ENCODE measurements around the gene TARS1. TPM values are rescaled to one million over a fixed set of nuclear protein-coding genes. Genes with fewer than 3 reads are reported as not detected.

The TARS1 gene
- total and polyA plus RNA-seq, 2 of the 13 experiments (the other 11 are each of a cell fraction or from before 2014, with no cell fraction given): 77.0 to 184 TPM

DNA sequence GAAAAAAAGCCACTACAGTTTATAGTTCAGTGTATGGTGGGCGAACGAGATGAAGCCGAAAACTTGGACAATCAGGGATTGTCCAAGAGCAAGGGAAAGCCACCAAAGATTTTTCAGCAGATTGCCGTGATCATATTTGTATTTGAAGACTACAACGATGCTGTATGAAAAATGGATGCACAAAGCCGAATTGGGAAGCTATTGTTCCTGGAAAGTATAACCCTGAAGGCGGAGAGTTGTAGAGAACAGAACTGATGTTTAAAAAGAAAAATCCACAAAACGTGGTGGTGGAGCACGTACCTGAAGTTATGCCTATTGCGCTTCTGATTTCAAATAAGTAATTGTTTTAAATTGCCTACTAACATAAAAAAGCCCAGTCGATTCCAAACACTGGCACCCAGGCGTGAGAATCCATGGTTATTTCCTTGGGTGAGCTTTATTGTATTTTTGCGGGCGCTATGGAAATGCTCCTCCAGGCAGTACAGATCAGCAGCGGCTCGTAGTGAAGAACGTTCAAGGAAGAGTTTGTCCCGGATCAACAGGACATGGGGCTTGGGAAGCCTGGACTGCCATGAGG, 772 bp upstream of the TARS1 start (continued):
- TF ChIP-seq USF2 (IDR thresholded peaks at IDR 0.05; ENCODE audit: low read depth, low read length): no peak
- 0 out of 2 replicates have a peak, but pooled peaks have one; percentile 40 for TF ChIP-seq USF2 (CRISPR knock-in tag; IDR thresholded peaks at IDR 0.05; ENCODE audit: borderline replicate concordance)
- TF ChIP-seq, protein P1, sequence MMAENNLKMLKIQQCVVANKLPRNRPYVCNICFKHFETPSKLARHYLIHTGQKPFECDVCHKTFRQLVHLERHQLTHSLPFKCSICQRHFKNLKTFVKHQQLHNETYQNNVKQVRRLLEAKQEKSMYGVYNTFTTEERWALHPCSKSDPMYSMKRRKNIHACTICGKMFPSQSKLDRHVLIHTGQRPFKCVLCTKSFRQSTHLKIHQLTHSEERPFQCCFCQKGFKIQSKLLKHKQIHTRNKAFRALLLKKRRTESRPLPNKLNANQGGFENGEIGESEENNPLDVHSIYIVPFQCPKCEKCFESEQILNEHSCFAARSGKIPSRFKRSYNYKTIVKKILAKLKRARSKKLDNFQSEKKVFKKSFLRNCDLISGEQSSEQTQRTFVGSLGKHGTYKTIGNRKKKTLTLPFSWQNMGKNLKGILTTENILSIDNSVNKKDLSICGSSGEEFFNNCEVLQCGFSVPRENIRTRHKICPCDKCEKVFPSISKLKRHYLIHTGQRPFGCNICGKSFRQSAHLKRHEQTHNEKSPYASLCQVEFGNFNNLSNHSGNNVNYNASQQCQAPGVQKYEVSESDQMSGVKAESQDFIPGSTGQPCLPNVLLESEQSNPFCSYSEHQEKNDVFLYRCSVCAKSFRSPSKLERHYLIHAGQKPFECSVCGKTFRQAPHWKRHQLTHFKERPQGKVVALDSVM (CRISPR knock-in tag; IDR thresholded peaks at IDR 0.05): no peak
- no peak for TF ChIP-seq ZFP36L1 (CRISPR knock-in tag; IDR thresholded peaks at IDR 0.05)
- no peak for TF ChIP-seq ZMAT5 (CRISPR knock-in tag; IDR thresholded peaks at IDR 0.05; ENCODE audit: borderline replicate concordance, low read depth)
- no peak for TF ChIP-seq ZNF446 (CRISPR knock-in tag; IDR thresholded peaks at IDR 0.05)
- TF ChIP-seq CCDC6 (CRISPR knock-in tag; IDR thresholded peaks at IDR 0.05): no peak
- no peak for TF ChIP-seq NFKBIZ (CRISPR knock-in tag; IDR thresholded peaks at IDR 0.05)
